ENCODE results near the gene MELK.

DNA sequence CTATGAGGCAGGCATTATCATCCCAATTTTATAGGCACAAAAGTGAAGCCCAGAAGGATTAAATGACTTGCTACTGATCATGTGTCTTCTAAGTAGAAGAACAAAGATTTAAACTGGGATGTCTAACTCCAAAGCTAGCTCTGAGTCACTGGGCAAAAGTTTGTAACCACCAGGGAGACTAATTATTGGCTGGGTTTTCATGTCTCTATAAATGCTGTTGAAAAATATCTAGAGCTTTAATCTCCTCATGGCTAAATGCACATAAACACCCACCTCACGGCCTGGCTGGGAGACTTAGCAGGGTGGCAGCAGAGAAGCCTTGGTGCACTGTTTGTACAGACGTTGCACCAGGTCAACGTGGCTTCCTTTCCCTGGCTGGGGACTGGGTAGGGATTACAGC is 144.6 kb downstream of the MELK start:
- TF ChIP-seq EP300 (IDR thresholded peaks at IDR 0.05; ENCODE audit: borderline replicate concordance), result no peak
- no peak for TF ChIP-seq ZBTB7A (IDR thresholded peaks at IDR 0.05; ENCODE audit: low read depth)
- TF ChIP-seq, protein P1, sequence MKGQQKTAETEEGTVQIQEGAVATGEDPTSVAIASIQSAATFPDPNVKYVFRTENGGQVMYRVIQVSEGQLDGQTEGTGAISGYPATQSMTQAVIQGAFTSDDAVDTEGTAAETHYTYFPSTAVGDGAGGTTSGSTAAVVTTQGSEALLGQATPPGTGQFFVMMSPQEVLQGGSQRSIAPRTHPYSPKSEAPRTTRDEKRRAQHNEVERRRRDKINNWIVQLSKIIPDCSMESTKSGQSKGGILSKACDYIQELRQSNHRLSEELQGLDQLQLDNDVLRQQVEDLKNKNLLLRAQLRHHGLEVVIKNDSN (IDR thresholded peaks at IDR 0.05), result no peak
- no peak for TF ChIP-seq YY1 (IDR thresholded peaks at IDR 0.05; ENCODE audit: low read depth)
- no peak for TF ChIP-seq CEBPB (IDR thresholded peaks at IDR 0.05)
- TF ChIP-seq EGR1 (IDR thresholded peaks at IDR 0.05), result no peak
- TF ChIP-seq TAF1 (IDR thresholded peaks at IDR 0.05; ENCODE audit: low read depth), result no peak
- TF ChIP-seq NFIC (IDR thresholded peaks at IDR 0.05), result no peak
- no peak for TF ChIP-seq RAD21 (IDR thresholded peaks at IDR 0.05; ENCODE audit: low read depth)
- no peak for TF ChIP-seq TCF12 (IDR thresholded peaks at IDR 0.05; ENCODE audit: low read depth)
- TF ChIP-seq, protein P2, sequence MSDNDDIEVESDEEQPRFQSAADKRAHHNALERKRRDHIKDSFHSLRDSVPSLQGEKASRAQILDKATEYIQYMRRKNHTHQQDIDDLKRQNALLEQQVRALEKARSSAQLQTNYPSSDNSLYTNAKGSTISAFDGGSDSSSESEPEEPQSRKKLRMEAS (IDR thresholded peaks at IDR 0.05), result no peak
- TF ChIP-seq, protein P3, sequence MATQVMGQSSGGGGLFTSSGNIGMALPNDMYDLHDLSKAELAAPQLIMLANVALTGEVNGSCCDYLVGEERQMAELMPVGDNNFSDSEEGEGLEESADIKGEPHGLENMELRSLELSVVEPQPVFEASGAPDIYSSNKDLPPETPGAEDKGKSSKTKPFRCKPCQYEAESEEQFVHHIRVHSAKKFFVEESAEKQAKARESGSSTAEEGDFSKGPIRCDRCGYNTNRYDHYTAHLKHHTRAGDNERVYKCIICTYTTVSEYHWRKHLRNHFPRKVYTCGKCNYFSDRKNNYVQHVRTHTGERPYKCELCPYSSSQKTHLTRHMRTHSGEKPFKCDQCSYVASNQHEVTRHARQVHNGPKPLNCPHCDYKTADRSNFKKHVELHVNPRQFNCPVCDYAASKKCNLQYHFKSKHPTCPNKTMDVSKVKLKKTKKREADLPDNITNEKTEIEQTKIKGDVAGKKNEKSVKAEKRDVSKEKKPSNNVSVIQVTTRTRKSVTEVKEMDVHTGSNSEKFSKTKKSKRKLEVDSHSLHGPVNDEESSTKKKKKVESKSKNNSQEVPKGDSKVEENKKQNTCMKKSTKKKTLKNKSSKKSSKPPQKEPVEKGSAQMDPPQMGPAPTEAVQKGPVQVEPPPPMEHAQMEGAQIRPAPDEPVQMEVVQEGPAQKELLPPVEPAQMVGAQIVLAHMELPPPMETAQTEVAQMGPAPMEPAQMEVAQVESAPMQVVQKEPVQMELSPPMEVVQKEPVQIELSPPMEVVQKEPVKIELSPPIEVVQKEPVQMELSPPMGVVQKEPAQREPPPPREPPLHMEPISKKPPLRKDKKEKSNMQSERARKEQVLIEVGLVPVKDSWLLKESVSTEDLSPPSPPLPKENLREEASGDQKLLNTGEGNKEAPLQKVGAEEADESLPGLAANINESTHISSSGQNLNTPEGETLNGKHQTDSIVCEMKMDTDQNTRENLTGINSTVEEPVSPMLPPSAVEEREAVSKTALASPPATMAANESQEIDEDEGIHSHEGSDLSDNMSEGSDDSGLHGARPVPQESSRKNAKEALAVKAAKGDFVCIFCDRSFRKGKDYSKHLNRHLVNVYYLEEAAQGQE (IDR thresholded peaks at IDR 0.05; ENCODE audit: low read depth), result no peak
